B cell (primary cell): ENCODE results near the gene CD6.

ENCODE experiments used
- CTCF ChIP-seq: fragments of 200-600 bp; IDR thresholded peaks from one replicate; pipeline ENCODE4 v1.8.0; 2022; ENCODE audit warnings: antibody characterized with exemption, mild to moderate bottlenecking
- EZH2 ChIP-seq: IDR thresholded peaks from 2 replicates; pipeline ENCODE4 v1.6.1; 2012; ENCODE audit warnings: borderline replicate concordance, low read depth, mild to moderate bottlenecking, moderate library complexity, low read length; ENCODE audit not compliant: insufficient read depth, poor library complexity, severe bottlenecking

- TF ChIP-seq CTCF (no peak), EZH2 (no peak)
These were observed 16.2 kb downstream of the CD6 start for GRCh38 chr11:60987577-60988277.
